Measurements from ENCODE around the gene KCNQ1.

DNA sequence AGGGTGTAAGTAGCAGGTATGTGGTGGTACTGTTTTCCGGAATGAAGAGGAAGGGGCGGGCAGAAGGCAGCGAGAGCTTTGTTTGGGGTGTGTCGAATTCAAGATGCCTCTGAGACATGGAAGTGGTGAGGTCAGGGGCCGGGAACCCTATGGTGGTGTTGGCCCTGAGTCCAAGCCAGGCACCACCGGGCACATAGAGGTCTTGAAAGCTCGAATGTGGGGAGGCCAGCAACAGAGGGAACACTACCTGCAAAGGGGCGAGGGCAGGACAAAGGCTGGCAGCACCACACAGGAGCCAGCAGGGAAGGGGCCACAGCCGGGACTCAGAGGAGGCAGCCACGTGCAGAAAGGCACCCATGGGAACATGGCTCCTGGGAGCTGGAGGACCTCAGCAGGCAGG is 383.0 kb downstream of the KCNQ1 start:
- TF ChIP-seq GATA2 (IDR thresholded peaks at IDR 0.05; ENCODE audit: low read depth, low read length) = no peak
- TF ChIP-seq GATA3 (IDR thresholded peaks at IDR 0.05; ENCODE audit: low read depth, low read length) = no peak
